Right ventricle myocardium inferior (tissue), 1 donor: ENCODE data around the gene KLF14. TPM values are rescaled to one million over a fixed set of nuclear protein-coding genes. Genes with fewer than 3 reads are reported as not detected.
"Not testable (repeated sequence)": the region's sequence is repeated elsewhere in the genome, so short reads cannot be mapped to it uniquely, and the experiment has no call there.

ENCODE experiments used
- ATAC-seq: fragments of 200-7000 bp; cut with Tn5 transposase; one replicate; pipeline ENCODE4 v1.9.1; 2020; ENCODE audit warnings: mild to moderate bottlenecking, moderate library complexity
- DNase-seq: peaks from one replicate; pipeline ENCODE4 v3.0.0; 2021; ENCODE audit errors: missing footprints
- intact Hi-C: fragments of 100-400 bp; cut with DNase I; formaldehyde crosslinking; loops from one replicate; pipeline ENCODE4 v1.11.0; 2022
- total RNA-seq: library from RNA; stranded (reverse); fragmentation: NEBNext Ultra II Directional; extraction: Animal tissue kit (Norgen Biotek cat#: 25700); gene quantifications from one replicate; pipeline ENCODE4 v1.2.1, GENCODE V29; 2021
- donor health status: DM: no; HTN: yes; CAD: no; lungs with severe emphysema.

KLF14 gene
- total RNA-seq, 1 donor from 2014 or later: 0.08 TPM

DNA sequence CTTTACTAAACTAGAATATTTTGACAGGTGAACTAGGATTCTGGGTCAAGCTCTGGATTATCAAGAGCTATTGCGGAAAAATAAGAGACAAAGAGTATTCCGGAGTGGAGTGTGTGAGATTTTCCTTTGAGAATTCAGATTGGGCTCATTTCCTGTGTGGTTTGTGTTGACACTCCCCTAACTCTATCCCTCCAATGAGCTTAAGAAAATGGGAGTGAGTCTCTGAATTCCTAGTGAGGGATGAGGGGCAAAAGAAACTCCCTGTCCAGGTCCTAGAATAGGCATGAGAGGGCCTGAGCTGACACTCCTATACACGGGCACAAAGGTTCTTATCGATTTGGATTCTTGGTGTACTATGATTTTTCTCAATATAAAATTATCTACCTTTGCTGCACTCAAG lies 10.2 kb downstream of the KLF14 start:
- intact Hi-C loops: loop anchor here (2.0 to 5.0 kb wide), 3 partner anchors 236 to 651 kb away; partner anchors contain the start of gene KLHDC10
- ATAC-seq (no peak), DNase-seq (no peak)

DNA sequence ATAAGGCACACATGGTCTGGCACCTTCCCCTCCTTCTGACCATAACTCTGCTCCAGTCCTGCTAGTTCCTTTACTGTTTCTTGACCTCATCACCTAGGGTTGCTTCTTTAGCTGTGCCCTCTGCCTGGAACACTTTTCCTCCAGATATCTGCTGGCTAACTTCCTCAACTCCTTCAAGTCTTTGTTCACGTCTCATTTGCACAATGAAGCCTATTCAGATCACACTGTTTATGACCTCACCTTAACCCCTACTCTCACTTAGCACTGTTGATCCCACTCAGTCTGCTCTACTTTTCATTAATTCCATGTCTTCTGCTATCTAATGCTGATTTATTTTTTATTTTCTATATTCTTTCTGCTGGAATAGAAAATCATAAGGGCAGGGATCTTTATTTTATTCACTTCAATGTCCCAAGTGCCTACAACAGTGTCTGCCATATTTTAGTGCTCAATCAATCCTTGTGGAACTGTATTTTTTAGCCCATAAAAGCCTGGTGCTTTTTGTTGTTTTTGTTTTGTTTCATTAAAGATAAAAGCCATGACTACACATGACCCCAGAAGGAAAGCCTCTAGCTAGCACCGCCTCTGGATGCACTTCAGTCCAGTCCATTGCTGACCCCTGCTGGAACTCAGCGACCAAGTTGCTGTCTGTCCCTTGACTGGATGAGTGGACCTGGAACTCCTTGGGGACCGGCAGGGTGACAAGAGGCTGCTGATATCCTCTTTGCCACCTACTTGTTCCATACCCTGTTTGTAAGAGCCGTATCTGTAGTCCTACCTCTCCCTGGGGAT lies 12.3 kb downstream of the KLF14 start:
- intact Hi-C loops: loop anchor here (2.0 to 5.0 kb wide), 3 partner anchors 234 to 649 kb away; partner anchors contain the start of gene KLHDC10
- DNase-seq (peak; percentile 75), ATAC-seq (peak; percentile 88)

DNA sequence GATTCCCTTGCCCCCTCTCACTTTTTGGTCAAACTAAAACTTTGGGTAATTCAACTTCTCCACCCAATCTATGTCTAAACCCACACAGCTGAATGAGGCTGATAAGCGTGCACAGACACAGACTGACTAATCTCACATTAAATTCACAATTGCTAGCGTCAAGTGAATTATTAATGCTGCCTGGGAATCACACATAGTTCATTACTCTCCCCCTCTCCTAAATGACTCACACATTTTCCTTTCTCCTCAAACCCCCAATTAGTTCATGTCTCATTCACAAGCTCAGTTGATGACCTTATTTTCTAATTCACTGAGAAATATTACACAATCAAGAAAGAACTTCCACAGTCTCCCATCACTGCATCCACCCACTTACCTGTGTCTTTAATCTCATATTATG lies 14.5 kb downstream of the KLF14 start:
- no peak for ATAC-seq
- no peak for DNase-seq
- intact Hi-C loops: no loop called here

DNA sequence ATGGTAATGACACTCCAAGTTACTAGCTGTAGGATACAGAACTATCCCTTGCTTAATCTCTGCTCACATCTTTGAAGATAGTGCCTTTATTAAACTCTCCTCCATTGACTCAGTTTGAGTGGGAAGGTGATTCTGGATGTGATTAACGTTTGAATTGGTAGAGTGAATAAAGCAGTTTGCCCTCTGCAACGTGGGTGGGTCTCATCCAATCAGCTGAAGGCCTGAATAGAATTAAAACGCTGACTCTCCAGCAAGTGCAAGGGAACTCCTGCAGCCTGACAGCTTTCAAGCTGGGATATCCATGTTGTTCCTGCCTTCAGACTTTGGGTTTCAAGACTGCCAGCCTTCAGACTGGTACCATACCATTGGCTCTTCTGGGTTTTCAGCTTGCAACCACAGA lies 21.6 kb downstream of the KLF14 start:
- ATAC-seq (no peak), DNase-seq (no peak)
- intact Hi-C loops: no loop called here

DNA sequence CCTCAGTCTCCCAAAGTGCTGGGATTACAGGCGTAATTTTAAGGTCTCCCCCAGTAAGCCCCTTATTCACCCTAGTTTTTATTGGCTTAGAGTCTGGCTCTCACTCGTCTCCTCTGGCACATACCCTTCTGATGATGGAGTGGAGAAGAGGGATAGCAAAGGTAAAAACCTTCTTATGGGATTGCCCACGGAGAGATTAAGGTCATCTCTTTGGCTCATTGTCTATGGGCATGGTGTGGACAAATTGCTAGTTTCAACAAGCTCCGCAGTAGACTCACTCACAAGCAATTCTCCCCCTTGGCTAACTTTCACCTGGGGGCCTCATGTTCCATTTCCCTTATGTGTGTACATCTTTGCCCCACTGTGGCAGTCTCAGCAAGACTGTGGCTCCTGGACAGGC lies 25.2 kb downstream of the KLF14 start:
- no peak for DNase-seq
- intact Hi-C loops: no loop called here
- no peak for ATAC-seq

DNA sequence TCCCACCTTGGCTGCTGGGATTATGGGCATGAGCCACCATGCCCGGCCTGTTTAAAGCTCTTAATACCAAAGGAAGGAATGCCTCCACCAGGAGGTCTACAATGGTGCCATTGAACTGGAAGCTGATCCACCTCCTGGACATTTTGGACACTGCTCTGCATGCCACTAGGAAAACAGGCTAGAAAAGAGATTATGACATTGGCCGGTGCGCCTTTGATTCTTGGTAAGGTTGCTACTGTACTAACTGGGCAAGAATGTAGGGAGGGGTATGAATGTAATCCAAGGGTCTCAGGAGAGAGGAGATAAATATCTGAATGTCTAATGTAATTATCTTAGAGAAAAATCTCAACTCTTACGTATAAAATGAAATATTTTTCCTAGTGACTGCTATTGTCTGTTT lies 26.0 kb downstream of the KLF14 start:
- intact Hi-C loops: no loop called here

DNA sequence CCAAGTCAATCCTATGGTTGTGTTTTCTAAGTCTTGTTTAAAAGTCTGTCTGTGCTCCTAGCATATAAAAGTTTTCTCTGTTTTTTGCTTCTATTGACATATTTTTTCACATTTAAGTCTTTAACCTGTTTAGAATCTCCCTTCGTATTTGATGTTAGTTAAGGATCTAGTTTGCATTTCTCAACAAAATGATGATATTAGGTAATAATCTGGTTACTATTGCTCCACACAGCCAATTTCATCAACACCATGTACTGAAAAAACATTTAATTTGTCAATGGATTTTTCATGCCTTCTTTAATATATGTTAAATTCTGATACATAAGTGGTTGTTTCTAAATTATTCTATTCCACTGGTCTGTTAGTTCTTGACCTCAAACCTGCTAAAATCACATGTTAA lies 30.2 kb downstream of the KLF14 start:
- ATAC-seq: no peak
- no peak for DNase-seq

More for the DNA sequence above, 26.0 kb downstream of the KLF14 start:
- no peak for ATAC-seq
- no peak for DNase-seq

DNA sequence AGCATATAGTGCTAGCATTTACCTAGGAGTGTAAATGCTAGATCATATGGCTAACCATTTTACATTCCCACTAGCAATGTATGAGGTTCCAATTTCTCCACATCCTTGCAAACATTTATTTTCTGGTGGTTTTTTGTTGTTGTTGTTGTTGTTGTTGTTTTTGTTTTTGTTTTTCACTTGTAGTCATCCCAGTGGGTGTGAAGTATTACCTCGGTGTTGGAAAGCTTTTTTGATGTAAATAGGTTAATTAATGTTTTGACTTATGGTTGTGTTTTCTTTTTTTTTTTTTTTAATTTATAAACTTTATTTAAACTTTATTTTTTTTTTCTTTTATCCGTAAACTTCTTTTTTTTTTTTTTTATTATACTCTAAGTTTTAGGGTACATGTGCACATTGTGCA lies 32.4 kb downstream of the KLF14 start:
- no peak for DNase-seq
- intact Hi-C loops: no loop called here
- ATAC-seq: no peak

More for the DNA sequence above, 30.2 kb downstream of the KLF14 start:
- intact Hi-C loops: no loop called here

DNA sequence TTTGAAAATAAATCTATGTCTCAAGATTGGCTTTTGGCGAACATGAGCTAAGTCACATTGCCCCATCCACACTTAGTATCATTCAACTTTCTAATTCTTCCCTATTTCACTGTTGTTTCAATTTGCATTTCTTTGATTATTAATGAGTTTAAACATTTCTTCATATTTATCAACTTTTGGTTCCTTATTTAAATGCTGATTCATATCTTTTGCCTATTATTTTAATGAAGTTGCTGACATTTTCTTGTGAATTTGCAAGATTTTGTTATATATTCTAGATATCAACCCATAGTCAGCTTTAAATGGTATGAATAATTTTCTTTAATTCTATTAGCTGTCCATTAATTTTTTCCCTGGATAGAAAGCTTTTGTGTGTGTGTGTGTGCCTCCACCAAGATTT lies 33.2 kb downstream of the KLF14 start:
- ATAC-seq (no peak), DNase-seq (no peak)
- intact Hi-C loops: no loop called here

DNA sequence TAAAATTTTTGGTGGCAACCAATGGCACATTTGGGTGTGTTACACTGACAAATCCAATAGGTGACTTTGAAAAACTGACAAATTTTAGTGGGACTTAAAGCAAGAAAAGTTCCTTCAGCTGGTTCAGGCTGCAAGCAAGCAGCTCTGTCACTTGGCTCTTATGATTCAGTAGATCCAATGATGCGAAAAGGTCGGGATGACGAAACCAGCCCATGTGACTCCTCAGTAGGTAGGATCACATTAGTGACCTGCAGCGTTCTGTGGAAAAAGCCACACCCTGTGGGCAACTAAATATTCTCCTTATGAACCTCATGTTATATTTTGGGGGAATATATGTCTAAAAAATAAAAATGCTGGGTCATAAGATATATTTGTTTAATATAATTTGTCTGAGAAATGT lies 34.3 kb downstream of the KLF14 start:
- ATAC-seq (no peak), DNase-seq (no peak)
- intact Hi-C loops: no loop called here

DNA sequence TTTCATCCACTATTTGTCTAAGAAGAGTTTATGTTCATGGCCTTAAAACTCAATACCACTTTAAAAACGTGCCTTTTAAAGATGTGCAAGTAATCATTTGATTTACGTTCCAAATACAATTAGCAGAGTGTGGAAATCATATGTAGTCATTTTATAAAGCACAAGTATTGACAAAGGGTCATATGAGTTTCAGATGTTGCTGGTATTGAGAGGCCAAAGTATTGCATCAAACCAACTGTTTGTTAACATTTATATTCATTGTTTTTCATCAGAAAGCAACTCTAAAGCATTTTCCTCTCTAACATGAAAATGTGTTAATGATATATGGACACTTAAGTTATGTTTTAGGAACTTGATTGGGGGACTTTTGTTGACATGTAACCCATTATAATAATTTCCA lies 36.2 kb downstream of the KLF14 start:
- intact Hi-C loops: no loop called here
- ATAC-seq: no peak
- no peak for DNase-seq

DNA sequence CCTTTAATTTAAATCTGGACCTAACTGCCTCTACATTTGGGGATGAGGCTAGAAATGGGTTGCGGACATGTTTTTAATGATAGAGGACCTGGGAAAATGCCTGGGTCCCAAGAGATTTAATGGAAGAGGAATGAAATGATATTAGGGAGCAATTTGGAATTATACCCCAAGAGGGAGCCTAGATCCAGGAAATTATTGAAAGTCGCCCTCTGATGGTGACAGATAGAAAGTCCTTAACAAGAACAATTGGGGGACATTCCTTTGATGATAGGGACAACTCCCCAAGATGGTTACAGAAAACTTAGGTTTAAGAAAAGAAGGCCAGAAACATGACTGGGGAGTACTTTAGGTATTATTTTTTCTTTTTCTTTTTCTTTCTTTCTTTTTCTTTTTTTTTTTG lies 38.2 kb downstream of the KLF14 start:
- intact Hi-C loops: no loop called here
- DNase-seq (no peak), ATAC-seq (no peak)

DNA sequence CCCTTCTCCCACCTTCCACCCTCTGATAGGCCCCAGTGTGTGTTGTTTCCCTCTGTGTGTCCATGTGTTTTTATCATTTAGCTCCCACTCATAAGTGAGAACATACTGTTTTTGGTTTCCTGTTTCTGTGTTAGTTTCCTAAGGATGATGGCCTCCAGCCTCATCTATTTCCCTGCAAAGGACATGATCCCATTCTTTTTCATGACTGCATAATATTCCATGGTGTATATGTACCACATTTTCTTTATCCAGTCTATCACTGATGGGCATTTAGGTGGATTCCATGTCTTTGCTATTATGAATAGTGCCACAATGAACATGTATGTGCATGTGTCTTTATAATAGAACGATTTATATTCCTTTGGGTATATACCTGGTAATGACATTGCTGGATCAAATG lies 41.6 kb downstream of the KLF14 start:
- DNase-seq, ATAC-seq, intact Hi-C loops: not testable (repeated sequence)

DNA sequence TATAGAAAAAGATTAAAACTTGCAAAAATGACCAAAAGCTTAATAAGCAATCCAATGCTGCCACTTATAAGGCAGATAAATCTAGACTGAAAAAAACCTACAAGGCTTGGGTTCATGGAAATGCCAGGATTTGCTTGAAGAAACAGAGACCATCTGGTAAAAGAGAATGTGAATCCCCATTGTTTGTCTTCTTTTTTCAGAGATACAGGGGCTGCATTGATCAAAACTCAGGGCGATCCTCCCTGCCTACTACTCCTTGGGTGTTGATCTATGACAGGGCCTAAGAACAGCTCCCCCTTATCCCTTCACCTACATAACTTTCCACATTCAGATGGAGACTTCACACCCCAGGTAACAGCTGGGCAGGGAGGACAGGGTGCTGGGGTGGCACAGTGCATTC lies 44.3 kb downstream of the KLF14 start:
- DNase-seq: no peak
- intact Hi-C loops: no loop called here
- no peak for ATAC-seq

DNA sequence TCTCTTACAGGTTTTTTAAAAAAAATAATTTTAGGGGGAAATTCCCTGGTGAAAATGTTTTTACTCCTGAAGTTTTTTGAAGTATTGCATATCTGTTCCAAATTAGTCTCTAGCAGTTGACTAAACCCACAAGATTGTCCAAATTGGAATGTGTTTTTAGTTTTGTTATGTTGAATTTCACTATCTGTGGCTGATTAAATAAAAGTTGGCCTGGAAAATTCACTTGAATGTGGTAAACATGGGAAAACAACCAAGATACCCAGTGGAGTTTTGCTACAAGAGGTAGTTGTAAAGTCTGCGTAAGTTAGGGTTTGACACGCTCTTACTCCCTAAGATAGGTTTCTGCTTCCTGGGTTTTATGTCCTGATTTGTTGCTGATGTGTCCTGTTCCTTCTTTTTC lies 51.0 kb downstream of the KLF14 start:
- DNase-seq (no peak), ATAC-seq (no peak)
- intact Hi-C loops: no loop called here

Other genes starting within 250 kb of the KLF14 start
- gene MEST, start 242.1 kb downstream of the KLF14 start, total RNA-seq: 10.7 TPM
- 17.9 TPM for gene COPG2, start 65.5 kb downstream of the KLF14 start, total RNA-seq
- gene TSGA13, start 47.7 kb downstream of the KLF14 start, total RNA-seq: not detected